ENCODE measurements around the gene DAB2IP. TPM values are rescaled to one million over a fixed set of nuclear protein-coding genes. Genes with fewer than 3 reads are reported as not detected.
A peak's percentile ranks its signal among the peaks of the same experiment; 100 is the strongest.

Gene DAB2IP
- total and polyA plus RNA-seq, 8 donors: 17.5 to 303 (median 45.6) TPM

GRCh38 chr9:121818016-121818661, 166.7 kb downstream of the DAB2IP start:
- peaks cover 0 to 3% (median 0%) of the 10 kb centered on the region in 4 donors for H3K4me1 ChIP-seq
- 80 to 97% (median 84%) methylated on average over 16 to 19 of the region's 19 CpGs for WGBS, 5 donors
- DNase-seq: no peak
- no peak for TF ChIP-seq POLR2AphosphoS5 (IDR thresholded peaks at IDR 0.05)
- no peaks in the 10 kb centered on the region for H3K27me3 ChIP-seq
- intact Hi-C loops (cut with DNase I; ENCODE audit: low total_unique reads): no loop called here
- H3K9me3 ChIP-seq: no peaks in the 10 kb centered on the region
- no peak overlapping the region for H3K27ac ChIP-seq
- H3K4me3 ChIP-seq: no peak overlapping the region
- peaks cover 0 to 10% (median 0%) of the 10 kb centered on the region in 4 donors for H3K36me3 ChIP-seq

GRCh38 chr9:121818841-121819427, 167.5 kb downstream of the DAB2IP start:
- no peaks in the 10 kb centered on the region for H3K9me3 ChIP-seq
- 85 to 93% (median 89%) methylated on average over 12 of the region's 12 CpGs for WGBS, 5 donors
- no peaks in the 10 kb centered on the region for H3K27me3 ChIP-seq
- H3K27ac ChIP-seq: no peak overlapping the region
- peaks cover 0 to 3% (median 0%) of the 10 kb centered on the region in 4 donors for H3K4me1 ChIP-seq
- intact Hi-C loops (cut with DNase I; ENCODE audit: low total_unique reads): no loop called here
- H3K36me3 ChIP-seq: peaks cover 0 to 10% (median 0%) of the 10 kb centered on the region in 4 donors
- no peak for DNase-seq
- no peak overlapping the region for H3K4me3 ChIP-seq
- TF ChIP-seq EP300 (IDR thresholded peaks at IDR 0.05) (no peak), POLR2A (IDR thresholded peaks at IDR 0.05) (no peak)

DNA sequence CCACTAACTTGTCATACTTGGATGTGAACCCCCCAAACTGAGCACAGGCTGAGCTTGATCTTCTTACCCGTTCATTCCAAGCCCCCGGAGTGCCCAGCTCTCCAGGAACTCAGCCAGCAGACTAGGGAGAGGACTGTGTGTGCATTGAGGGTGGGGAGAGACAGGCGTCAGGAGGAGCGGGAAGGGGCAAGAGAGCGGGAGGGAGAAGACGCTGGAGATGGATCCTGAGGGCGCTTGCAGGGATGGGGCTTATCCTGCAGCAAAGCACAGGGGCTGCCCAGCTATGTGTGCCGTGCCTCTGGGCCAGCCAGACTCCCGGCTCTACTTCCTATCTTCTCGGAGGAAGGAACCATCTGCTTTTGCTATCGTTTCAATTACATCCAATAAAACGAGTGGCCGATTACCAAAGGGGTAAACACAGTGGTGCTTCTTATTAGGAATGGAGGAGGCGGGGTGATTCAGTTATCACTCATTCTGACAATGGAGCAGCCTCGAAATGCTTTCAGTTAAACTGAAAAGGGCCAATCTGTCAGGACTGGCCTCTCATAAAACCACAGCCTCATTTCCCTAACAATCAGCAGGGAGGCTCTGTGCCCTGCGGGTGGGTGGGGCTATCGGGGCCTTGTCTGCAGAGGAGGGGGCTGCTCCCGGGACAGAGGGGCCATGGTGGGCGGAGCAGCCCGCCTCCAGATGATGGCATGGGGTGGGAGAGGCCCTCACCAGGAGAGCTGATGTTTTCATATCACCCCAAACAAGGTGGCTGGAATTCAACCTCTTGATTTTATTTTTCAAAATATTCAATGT, 168.2 kb downstream of the DAB2IP start:
- DNase-seq: peak in 1 of 2 donors; percentile 54
- intact Hi-C loops (cut with DNase I; ENCODE audit: low total_unique reads): no loop called here
- H3K27ac ChIP-seq: no peak overlapping the region
- H3K4me1 ChIP-seq: peaks cover 0 to 7% (median under 1%) of the 10 kb centered on the region in 4 donors
- no peak overlapping the region for H3K4me3 ChIP-seq
- H3K27me3 ChIP-seq: no peaks in the 10 kb centered on the region
- TF ChIP-seq POLR2A (IDR thresholded peaks at IDR 0.05) (no peak), EP300 (IDR thresholded peaks at IDR 0.05) (no peak)
- H3K36me3 ChIP-seq: peaks cover 0 to 10% (median 0%) of the 10 kb centered on the region in 4 donors
- WGBS, 5 donors: 22 to 45% (median 39%) methylated on average over 20 of the region's 20 CpGs
- H3K9me3 ChIP-seq: no peaks in the 10 kb centered on the region

DNA sequence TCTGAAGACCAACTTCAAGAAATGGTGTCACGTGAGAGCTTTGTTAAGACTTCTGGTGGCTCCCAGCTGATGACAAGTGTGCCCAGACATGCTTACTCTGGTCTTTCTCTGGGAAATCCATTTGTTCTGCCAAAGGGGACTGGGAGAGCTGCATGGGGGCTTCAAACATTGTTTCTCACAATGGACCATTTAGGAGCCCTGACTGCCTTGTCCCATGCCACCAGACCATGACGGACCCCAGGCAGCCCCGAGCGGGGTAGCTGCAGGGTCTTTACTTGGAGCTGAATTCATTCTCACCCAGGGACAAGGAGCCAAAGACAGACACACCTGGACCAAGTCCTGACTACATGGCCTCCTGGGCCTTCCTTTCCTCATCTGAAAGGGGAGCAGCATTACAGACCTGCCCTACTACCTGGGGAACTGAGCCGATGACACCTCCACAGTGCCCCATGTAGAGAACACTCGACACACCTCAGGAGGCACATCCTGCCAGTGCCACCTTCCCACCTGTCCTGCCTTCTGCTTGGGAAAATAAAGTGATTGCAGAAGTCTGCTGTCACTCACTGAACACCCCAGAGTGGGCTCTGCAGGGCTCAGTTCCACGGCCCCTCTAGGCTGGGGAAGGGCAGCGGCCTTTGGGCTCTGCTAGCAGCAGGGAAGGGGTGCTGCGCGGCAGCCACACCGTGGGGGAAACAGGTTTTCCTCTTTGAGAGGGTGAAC, 169.0 kb downstream of the DAB2IP start:
- Histone ChIP-seq H3K4me3 (no peak overlapping the region), H3K27me3 (no peaks in the 10 kb centered on the region), H3K9me3 (no peaks in the 10 kb centered on the region), H3K36me3 (peaks cover 0 to 10% (median 0%) of the 10 kb centered on the region in 4 donors), H3K4me1 (peaks cover 0 to 10% (median 5%) of the 10 kb centered on the region in 4 donors), H3K27ac (no peak overlapping the region)
- TF ChIP-seq CTCF (IDR thresholded peaks at IDR 0.05): no peak
- no peak for TF ChIP-seq POLR2A (IDR thresholded peaks at IDR 0.05)
- TF ChIP-seq EP300 (IDR thresholded peaks at IDR 0.05): no peak
- no peak for TF ChIP-seq POLR2AphosphoS5 (IDR thresholded peaks at IDR 0.05)
- WGBS, 5 donors: 83 to 96% (median 94%) methylated on average over 10 to 11 of the region's 11 CpGs
- intact Hi-C loops (cut with DNase I; ENCODE audit: low total_unique reads): no loop called here
- DNase-seq: no peak

GRCh38 chr9:121821326-121821725, 169.9 kb downstream of the DAB2IP start:
- Histone ChIP-seq H3K27me3 (no peaks in the 10 kb centered on the region), H3K27ac (no peak overlapping the region), H3K4me3 (no peak overlapping the region), H3K4me1 (peaks cover 0 to 10% (median 5%) of the 10 kb centered on the region in 4 donors), H3K36me3 (peaks cover 0 to 10% (median 0%) of the 10 kb centered on the region in 4 donors), H3K9me3 (no peaks in the 10 kb centered on the region)
- WGBS, 5 donors: 94 to 98% (median 97%) methylated on average over 4 to 5 of the region's 5 CpGs
- DNase-seq: no peak
- intact Hi-C loops (cut with DNase I; ENCODE audit: low total_unique reads): no loop called here
- TF ChIP-seq POLR2A (IDR thresholded peaks at IDR 0.05) (no peak), POLR2AphosphoS5 (IDR thresholded peaks at IDR 0.05) (no peak), EP300 (IDR thresholded peaks at IDR 0.05) (no peak), CTCF (IDR thresholded peaks at IDR 0.05) (no peak)

All from stomach (tissue), 9 donors.